Measurements from ENCODE around the gene FOXL2.

Gene FOXL2

GRCh38 chr3:138946663-138947494, at the start of gene FOXL2, which contains the start of gene FOXL2NB:
FOXL2 (minus strand) TSS chr3:138947137; CDS start chr3:138946722, 415 bp downstream.
FOXL2NB (plus strand) TSS chr3:138947217; CDS start chr3:138947365, 148 bp downstream.
- DNase-seq (ENCODE audit: low read depth, low spot score): no peak
- no peak within 1 kb of the TSS for H3K27ac ChIP-seq

- H3K27ac ChIP-seq: no peak overlapping the region
- DNase-seq (ENCODE audit: low read depth, low spot score): no peak
Measured at GRCh38 chr3:138995706-138996105, 48.8 kb upstream of the FOXL2 start.

GRCh38 chr3:138987181-138987580, 40.2 kb upstream of the FOXL2 start:
- DNase-seq (ENCODE audit: low read depth, low spot score): no peak

GRCh38 chr3:138985932-138986331, 39.0 kb upstream of the FOXL2 start:
- DNase-seq (ENCODE audit: low read depth, low spot score): no peak
- no peak overlapping the region for H3K27ac ChIP-seq

More at GRCh38 chr3:138987181-138987580, 40.2 kb upstream of the FOXL2 start:
- no peak overlapping the region for H3K27ac ChIP-seq

- H3K27ac ChIP-seq: no peak overlapping the region
- no peak for DNase-seq (ENCODE audit: low read depth, low spot score)
Measured at GRCh38 chr3:138984816-138985215, 37.9 kb upstream of the FOXL2 start.

GRCh38 chr3:138976047-138976446, 29.1 kb upstream of the FOXL2 start:
- H3K27ac ChIP-seq: no peak overlapping the region
- DNase-seq (ENCODE audit: low read depth, low spot score): no peak

GRCh38 chr3:138975351-138975750, 28.4 kb upstream of the FOXL2 start:
- no peak for DNase-seq (ENCODE audit: low read depth, low spot score)
- H3K27ac ChIP-seq: no peak overlapping the region

GRCh38 chr3:138974462-138974861, 27.5 kb upstream of the FOXL2 start:
- H3K27ac ChIP-seq: no peak overlapping the region
- peak; percentile 6 for DNase-seq (ENCODE audit: low read depth, low spot score)

GRCh38 chr3:138972941-138973340, 26.0 kb upstream of the FOXL2 start:
- DNase-seq (ENCODE audit: low read depth, low spot score): no peak
- H3K27ac ChIP-seq: no peak overlapping the region

- DNase-seq (ENCODE audit: low read depth, low spot score): no peak
- no peak overlapping the region for H3K27ac ChIP-seq
Measured at GRCh38 chr3:138971766-138972320, 24.9 kb upstream of the FOXL2 start.

- no peak for DNase-seq (ENCODE audit: low read depth, low spot score)
- H3K27ac ChIP-seq: no peak overlapping the region
Measured at GRCh38 chr3:138964923-138965322, 18.0 kb upstream of the FOXL2 start.

GRCh38 chr3:138964264-138964663, 17.3 kb upstream of the FOXL2 start:
- no peak for DNase-seq (ENCODE audit: low read depth, low spot score)
- H3K27ac ChIP-seq: no peak overlapping the region

- H3K27ac ChIP-seq: no peak overlapping the region
- DNase-seq (ENCODE audit: low read depth, low spot score): no peak
Measured at GRCh38 chr3:138962854-138963560, 16.1 kb upstream of the FOXL2 start.

GRCh38 chr3:138960417-138960852, 13.5 kb upstream of the FOXL2 start:
- H3K27ac ChIP-seq: no peak overlapping the region
- DNase-seq (ENCODE audit: low read depth, low spot score): no peak

GRCh38 chr3:138950701-138951100, 3.8 kb upstream of the FOXL2 start:
- no peak for DNase-seq (ENCODE audit: low read depth, low spot score)
- no peak overlapping the region for H3K27ac ChIP-seq

- no peak for DNase-seq (ENCODE audit: low read depth, low spot score)
- H3K27ac ChIP-seq: no peak overlapping the region
Measured at GRCh38 chr3:138950006-138950644, 3.2 kb upstream of the FOXL2 start.

GRCh38 chr3:138949445-138950005, 2.6 kb upstream of the FOXL2 start:
- DNase-seq (ENCODE audit: low read depth, low spot score): no peak
- no peak overlapping the region for H3K27ac ChIP-seq

- no peak for DNase-seq (ENCODE audit: low read depth, low spot score)
- no peak overlapping the region for H3K27ac ChIP-seq
Measured at GRCh38 chr3:138949002-138949418, 2.1 kb upstream of the FOXL2 start.

- H3K27ac ChIP-seq: no peak overlapping the region
- no peak for DNase-seq (ENCODE audit: low read depth, low spot score)
Measured at GRCh38 chr3:138948371-138949001, 1.5 kb upstream of the FOXL2 start.
